IMR-90 (cell line): ENCODE results near the gene STK32A.

ENCODE experiments used
- BHLHE40 ChIP-seq: fragments of 150-350 bp; IDR thresholded peaks from 2 replicates; pipeline ENCODE4 v1.6.1; 2016; ENCODE audit warnings: mild to moderate bottlenecking, low read depth, low read length
- CEBPB ChIP-seq: IDR thresholded peaks from 2 replicates; pipeline ENCODE4 v1.6.1; 2012; ENCODE audit warnings: low read depth, low read length, improper control_type of control experiment
- CTCF ChIP-seq: conservative IDR thresholded peaks from 2 replicates; pipeline ENCODE4 v1.5.1; 2012; ENCODE audit warnings: mild to moderate bottlenecking, low read depth, low read length, improper control_type of control experiment
- MAZ ChIP-seq: IDR thresholded peaks from 2 replicates; pipeline ENCODE4 v1.6.1; 2012; ENCODE audit warnings: low read depth, mild to moderate bottlenecking, low read length, improper control_type of control experiment, moderate library complexity, borderline replicate concordance
- POLR2A ChIP-seq: IDR thresholded peaks from 2 replicates; pipeline ENCODE4 v1.6.1; 2012; ENCODE audit warnings: mild to moderate bottlenecking, low read depth, low read length

GRCh38 chr5:147413266-147413665 is 178.4 kb downstream of the STK32A start:
- no peak for TF ChIP-seq CTCF
- TF ChIP-seq MAZ: no peak
- TF ChIP-seq POLR2A: no peak
- no peak for TF ChIP-seq BHLHE40
- no peak for TF ChIP-seq CEBPB
